Subcutaneous adipose tissue (tissue), 4 donors: Measurements from ENCODE around the gene KCNH1. TPM values are rescaled to one million over a fixed set of nuclear protein-coding genes. Genes with fewer than 3 reads are reported as not detected.

ENCODE experiments used
- total RNA-seq, 4 donors: library from RNA; depleted of rRNA; stranded (reverse); fragments of >200 nt; gene quantifications; one replicate each; pipeline ENCODE4 v1.1.0, GENCODE V29; 2016
- TF ChIP-seq, protein P1 (sequence below): fragments of 450-650 bp; IDR thresholded peaks from one replicate; pipeline ENCODE4 v1.5.1; 2016; ENCODE audit warnings: low read depth, mild to moderate bottlenecking, control low read depth, antibody characterized with exemption, moderate library complexity

The KCNH1 gene
- total RNA-seq, 4 donors from 2014 or later, result 0.44 TPM; not detected in 3

DNA sequence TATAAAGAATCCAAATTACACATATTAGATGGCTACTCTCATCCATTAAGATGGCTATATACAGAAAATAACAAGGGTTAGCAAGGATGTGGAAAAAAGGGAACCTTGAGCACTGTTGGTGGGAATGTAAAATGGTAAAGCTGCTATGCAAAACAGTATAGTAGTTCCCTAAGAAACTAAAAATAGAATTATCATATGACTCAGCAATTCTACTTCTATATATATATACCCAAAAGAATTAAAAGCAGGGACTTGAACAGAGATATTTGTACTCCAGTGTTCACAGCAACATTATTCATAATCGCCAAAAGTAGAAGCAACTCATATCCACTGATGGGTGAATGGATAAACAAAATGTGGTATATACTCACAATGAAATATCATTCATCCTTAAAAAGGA lies 126.1 kb downstream of the KCNH1 start:
- TF ChIP-seq, protein P1, sequence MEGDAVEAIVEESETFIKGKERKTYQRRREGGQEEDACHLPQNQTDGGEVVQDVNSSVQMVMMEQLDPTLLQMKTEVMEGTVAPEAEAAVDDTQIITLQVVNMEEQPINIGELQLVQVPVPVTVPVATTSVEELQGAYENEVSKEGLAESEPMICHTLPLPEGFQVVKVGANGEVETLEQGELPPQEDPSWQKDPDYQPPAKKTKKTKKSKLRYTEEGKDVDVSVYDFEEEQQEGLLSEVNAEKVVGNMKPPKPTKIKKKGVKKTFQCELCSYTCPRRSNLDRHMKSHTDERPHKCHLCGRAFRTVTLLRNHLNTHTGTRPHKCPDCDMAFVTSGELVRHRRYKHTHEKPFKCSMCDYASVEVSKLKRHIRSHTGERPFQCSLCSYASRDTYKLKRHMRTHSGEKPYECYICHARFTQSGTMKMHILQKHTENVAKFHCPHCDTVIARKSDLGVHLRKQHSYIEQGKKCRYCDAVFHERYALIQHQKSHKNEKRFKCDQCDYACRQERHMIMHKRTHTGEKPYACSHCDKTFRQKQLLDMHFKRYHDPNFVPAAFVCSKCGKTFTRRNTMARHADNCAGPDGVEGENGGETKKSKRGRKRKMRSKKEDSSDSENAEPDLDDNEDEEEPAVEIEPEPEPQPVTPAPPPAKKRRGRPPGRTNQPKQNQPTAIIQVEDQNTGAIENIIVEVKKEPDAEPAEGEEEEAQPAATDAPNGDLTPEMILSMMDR, result no peak

DNA sequence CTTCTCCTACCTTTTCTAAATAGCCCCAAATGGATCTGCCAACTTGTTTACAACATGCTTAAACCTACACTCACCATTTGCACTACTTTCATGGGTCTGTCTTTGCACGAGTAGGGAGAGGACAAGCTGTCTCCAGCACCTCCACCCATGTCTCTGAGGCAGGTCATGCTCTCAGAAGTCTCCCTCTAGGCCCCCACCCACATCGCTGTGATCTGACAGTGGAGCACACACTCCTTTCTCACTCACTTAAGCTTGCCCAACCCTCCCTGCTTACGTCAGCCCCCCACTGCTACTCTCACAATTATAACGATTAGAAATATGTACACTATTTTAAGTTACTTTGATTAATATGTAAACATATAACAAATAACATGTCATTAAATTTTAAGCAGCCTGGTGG lies 141.1 kb downstream of the KCNH1 start:
- TF ChIP-seq, protein P1, result no peak

DNA sequence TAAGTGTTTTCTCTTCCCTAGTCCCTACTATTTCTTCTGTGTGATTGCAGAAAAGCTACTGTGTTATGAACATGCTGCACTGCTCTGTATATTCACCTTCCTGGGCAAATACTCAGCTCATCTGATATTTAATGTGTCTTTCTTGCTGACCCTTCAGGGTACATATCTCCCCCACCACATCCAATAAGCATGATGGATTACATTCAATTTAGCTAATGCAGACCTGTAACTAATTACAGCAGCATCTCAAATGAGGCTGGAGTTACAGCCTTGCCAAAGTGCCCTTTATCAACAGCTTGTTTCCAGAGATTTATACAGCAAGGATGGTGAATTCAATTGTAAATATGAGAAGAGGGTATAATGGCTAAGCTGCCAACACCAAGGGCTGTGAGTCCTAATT lies 144.0 kb downstream of the KCNH1 start:
- TF ChIP-seq, protein P1, result no peak

DNA sequence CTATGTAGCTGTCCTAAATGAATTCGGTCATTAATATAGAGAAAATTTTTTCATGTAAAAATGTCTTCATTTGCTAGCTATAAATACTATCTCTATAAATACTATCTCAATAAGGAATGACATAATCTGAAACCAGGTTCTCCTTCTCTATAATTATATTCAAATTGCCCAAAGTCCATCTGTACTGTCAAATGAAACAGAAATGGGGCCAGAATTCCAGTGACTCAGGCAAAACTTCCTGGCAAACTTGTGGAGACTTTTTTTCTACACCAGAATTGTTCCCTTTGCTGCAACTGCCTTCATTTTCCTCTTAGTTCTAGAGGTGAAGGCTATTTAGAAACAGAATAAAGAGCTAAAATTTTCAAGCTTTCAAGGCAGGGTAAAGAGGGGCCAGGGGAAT lies 152.5 kb downstream of the KCNH1 start:
- TF ChIP-seq, protein P1, result no peak

DNA sequence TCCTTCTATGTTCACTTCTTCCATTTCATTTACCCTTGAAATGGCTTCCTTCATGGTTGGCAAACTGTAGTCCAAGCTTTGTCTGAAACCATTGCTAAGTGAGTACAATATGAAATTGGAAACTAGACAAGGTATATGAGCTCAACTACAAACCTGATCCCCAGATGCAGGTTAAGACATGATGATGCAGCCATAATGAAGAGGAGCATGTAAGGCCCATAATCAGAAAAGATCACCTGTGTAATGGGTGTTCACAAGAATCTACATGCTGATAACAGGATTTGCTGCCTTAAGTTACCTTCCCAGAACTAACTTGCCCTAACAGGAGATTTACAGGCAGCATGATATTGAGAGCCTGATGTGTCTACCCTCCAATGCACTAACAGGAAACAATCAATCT lies 153.9 kb downstream of the KCNH1 start:
- TF ChIP-seq, protein P1, result no peak

DNA sequence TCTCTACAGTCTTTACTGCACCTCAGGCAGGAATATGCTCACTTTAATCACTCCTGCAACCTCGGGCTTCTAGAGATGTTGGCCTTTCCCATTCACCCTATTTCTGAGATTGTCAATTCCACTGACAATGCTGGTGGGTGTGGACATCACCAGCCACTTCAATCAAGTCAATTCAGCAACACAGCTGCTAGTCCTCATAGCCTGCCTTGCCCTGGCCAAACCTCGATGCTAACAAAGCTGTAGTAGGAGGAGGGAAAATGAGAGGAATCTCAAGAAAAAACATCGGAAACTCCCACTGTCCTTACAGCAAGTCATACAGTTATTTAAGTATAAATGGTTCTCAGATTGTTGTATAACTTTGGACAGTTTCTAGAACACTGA lies 155.0 kb downstream of the KCNH1 start:
- TF ChIP-seq, protein P1, result no peak

DNA sequence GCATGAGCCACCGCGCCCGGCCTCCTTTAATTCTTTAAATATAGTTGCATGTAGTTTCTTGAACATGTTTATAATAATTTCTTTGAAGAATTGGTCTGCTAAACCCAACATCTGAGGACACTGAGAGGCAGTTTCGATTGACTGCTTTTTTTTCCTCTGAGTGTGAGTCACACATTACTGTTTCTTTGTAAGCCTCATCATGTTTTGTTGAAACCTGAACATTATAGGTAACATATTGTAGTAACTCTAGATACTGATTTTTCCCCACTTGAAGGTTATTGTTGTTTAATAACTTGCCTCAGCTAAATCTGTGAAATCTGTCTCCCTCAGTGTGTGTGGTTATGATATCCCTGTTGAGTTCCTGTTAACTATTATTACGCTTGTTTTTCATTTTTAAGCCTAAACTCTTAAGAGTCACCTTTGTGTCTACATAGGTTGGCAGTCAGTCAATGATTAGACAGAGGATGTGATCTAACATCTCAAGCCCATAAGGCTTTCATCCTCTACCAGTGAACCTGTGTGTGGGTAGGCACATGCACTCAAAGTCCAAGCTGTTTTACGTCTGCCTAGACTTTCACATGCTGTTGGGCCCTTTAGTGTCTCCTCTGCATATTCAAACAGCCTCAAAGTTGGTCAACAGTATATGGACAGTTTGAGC lies 155.5 kb downstream of the KCNH1 start:
- TF ChIP-seq, protein P1, result no peak
